Endothelial cell of umbilical vein (primary cell): Measurements from ENCODE around the gene PCSK6.

Source experiments
- CTCF ChIP-seq, 2 donors: IDR thresholded peaks; 1 replicate in 1 of 2; 2 replicates in 1 of 2; pipeline ENCODE4 v1.5.1; 2011; ENCODE audit warnings: low read length in 2 of 2, mild to moderate bottlenecking in 2 of 2, moderate library complexity in 2 of 2, control low read depth in 1 of 2, inconsistent platforms in 1 of 2, low read depth in 1 of 2; ENCODE audit not compliant: insufficient read depth in 1 of 2; ENCODE audit errors: extremely low read depth in 1 of 2
- EZH2 ChIP-seq: IDR thresholded peaks from 2 replicates; pipeline ENCODE4 v1.6.1; 2012; ENCODE audit warnings: borderline replicate concordance, low read depth, mild to moderate bottlenecking, moderate library complexity, low read length, inconsistent platforms; ENCODE audit not compliant: severe bottlenecking
- MYC ChIP-seq: IDR thresholded peaks from one replicate; pipeline ENCODE4 v1.6.1; 2011; ENCODE audit warnings: mild to moderate bottlenecking, low read depth, low read length

- TF ChIP-seq MYC (no peak), CTCF (IDR thresholded peaks at IDR 0.05; ENCODE audit: extremely low read depth in 1 of 2, insufficient read depth in 1 of 2, low read depth in 1 of 2, low read length in 2 of 2) (no peak), EZH2 (no peak)
Observed at GRCh38 chr15:101388046-101388445, 101.5 kb downstream of the PCSK6 start.
